GM23248 (cell line): ENCODE results near the gene FCN1. TPM values are rescaled to one million over a fixed set of nuclear protein-coding genes. Genes with fewer than 3 reads are reported as not detected.

Source experiments
- DNase-seq: peaks from one replicate; pipeline ENCODE4 v3.0.0-alpha.2; 2015
- H2AFZ ChIP-seq: fragments of 200-600 bp; sonication (generic); 2 replicates; pipeline ENCODE4 v1.6.1; 2016; ENCODE audit warnings: antibody characterized with exemption
- H3F3A ChIP-seq: fragments of 200-600 bp; sonication (generic); 2 replicates; pipeline ENCODE4 v1.6.1; 2016; ENCODE audit warnings: mild to moderate bottlenecking, antibody characterized with exemption, mixed run types; ENCODE audit not compliant: insufficient read depth
- H3K27ac ChIP-seq: fragments of 200-600 bp; sonication (generic); 2 replicates; pipeline ENCODE4 v1.5.1; 2016; ENCODE audit warnings: mild to moderate bottlenecking
- H3K27me3 ChIP-seq: fragments of 200-600 bp; sonication (generic); replicated peaks from 2 replicates; pipeline ENCODE4 v1.6.1; 2016; ENCODE audit warnings: mild to moderate bottlenecking; ENCODE audit not compliant: insufficient read depth
- H3K36me3 ChIP-seq: fragments of 200-600 bp; sonication (generic); 2 replicates; pipeline ENCODE4 v1.6.1; 2016; ENCODE audit warnings: low read depth, mild to moderate bottlenecking
- H3K4me1 ChIP-seq: fragments of 200-600 bp; sonication (generic); 2 replicates; pipeline ENCODE4 v1.6.1; 2016; ENCODE audit warnings: mild to moderate bottlenecking; ENCODE audit not compliant: insufficient read depth
- H3K4me2 ChIP-seq: fragments of 200-600 bp; sonication (generic); one replicate; pipeline ENCODE4 v1.6.1; 2016; ENCODE audit warnings: mild to moderate bottlenecking; ENCODE audit not compliant: unreplicated experiment
- H3K4me3 ChIP-seq: fragments of 200-600 bp; sonication (generic); 2 replicates; pipeline ENCODE4 v1.5.1; 2016; ENCODE audit warnings: mild to moderate bottlenecking
- H3K79me2 ChIP-seq: fragments of 200-600 bp; sonication (generic); 2 replicates; pipeline ENCODE4 v1.6.1; 2016; ENCODE audit warnings: mild to moderate bottlenecking; ENCODE audit not compliant: insufficient read depth
- H3K9ac ChIP-seq: fragments of 200-600 bp; sonication (generic); 2 replicates; pipeline ENCODE4 v1.6.1; 2016; ENCODE audit warnings: mild to moderate bottlenecking
- H3K9me2 ChIP-seq: fragments of 200-600 bp; sonication (generic); 2 replicates; pipeline ENCODE4 v1.6.1; 2016; ENCODE audit warnings: mixed run types, mild to moderate bottlenecking, moderate library complexity; ENCODE audit not compliant: insufficient read depth
- H3K9me3 ChIP-seq: fragments of 200-600 bp; sonication (generic); one replicate; pipeline ENCODE4 v1.6.1; 2017; ENCODE audit warnings: low read depth
- H4K20me1 ChIP-seq: fragments of 200-600 bp; sonication (generic); 2 replicates; pipeline ENCODE4 v1.6.0; 2016; ENCODE audit not compliant: insufficient read depth
- EZH2 ChIP-seq: fragments of 200-600 bp; sonication (generic); IDR thresholded peaks from 2 replicates; pipeline ENCODE4 v1.6.1; 2018; ENCODE audit warnings: antibody characterized with exemption, mild to moderate bottlenecking; ENCODE audit not compliant: insufficient read depth, poor library complexity, severe bottlenecking
- EZH2phosphoT487 ChIP-seq: fragments of 200-600 bp; sonication (generic); IDR thresholded peaks from 2 replicates; pipeline ENCODE4 v1.6.1; 2018; ENCODE audit warnings: antibody characterized with exemption, moderate library complexity, mild to moderate bottlenecking, low read depth; ENCODE audit not compliant: insufficient read depth
- WGBS, 2 experiments: methylation state at CpG; one replicate each; pipeline ENCODE4 v1.1.6; 2015 to 2017; ENCODE audit warnings: low lambda C conversion rate in 2 of 2, low coverage in 1 of 2; ENCODE audit errors: missing lambda C conversion rate in 2 of 2; 5-methylcytosine and 5-hydroxymethylcytosine counted together
- in situ Hi-C: fragments of 300-500 bp; cut with MboI; formaldehyde crosslinking; loops from 2 replicates; pipeline ENCODE4 v1.15.0; 2020
- polyA plus RNA-seq: library from polyadenylated mRNA; unstranded; fragments of >200 nt; fragmentation: Nextera tagmentation; extraction: Ambion mirVana; gene quantifications from 2 replicates; pipeline ENCODE4 v1.2.1, GENCODE V29; 2016
- total RNA-seq: library from RNA; depleted of rRNA; stranded (reverse); fragments of >200 nt; shearing (Covaris generic); gene quantifications from 2 replicates; pipeline ENCODE4 v1.2.3, GENCODE V29; 2014

The FCN1 gene
- total and polyA plus RNA-seq, 2 experiments from 2014 or later: not detected

DNA sequence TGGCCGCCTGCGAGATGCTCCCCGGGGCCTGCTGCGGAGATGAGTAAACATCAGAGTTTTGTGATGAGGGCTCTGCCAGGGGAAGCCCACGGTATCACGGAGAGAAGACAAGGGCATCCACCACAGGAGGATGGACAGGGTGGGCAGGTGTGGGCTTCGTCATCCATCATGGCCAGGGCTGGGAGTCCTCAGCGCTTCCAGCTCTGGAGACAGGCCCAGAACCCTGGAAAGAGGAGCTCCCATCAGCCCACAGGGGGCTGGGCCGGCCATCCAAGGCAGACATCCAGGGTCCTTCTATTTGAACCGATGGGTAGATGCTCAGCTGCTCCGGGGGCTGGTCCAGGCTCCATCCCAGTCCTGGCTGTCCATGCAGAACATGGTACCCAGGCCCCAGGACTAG, 22.1 kb upstream of the FCN1 start:
- Histone ChIP-seq H3F3A (no peaks in the 10 kb centered on the region), H3K27me3 (peaks cover 43% of the 10 kb centered on the region), H3K36me3 (no peaks in the 10 kb centered on the region), H3K9me2 (no peaks in the 10 kb centered on the region), H3K4me1 (no peaks in the 10 kb centered on the region), H3K9ac (no peak overlapping the region), H3K79me2 (no peaks in the 10 kb centered on the region), H3K4me2 (no peak overlapping the region), H3K9me3 (no peaks in the 10 kb centered on the region), H4K20me1 (no peaks in the 10 kb centered on the region), H3K4me3 (no peak overlapping the region), H3K27ac (no peak overlapping the region), H2AFZ (no peak overlapping the region)
- TF ChIP-seq EZH2phosphoT487 (no peak), EZH2 (no peak)
- in situ Hi-C loops: no loop called here
- no peak for DNase-seq
- 72 to 78% methylated on average over 9 to 11 of the region's 11 CpGs for WGBS, 2 experiments

DNA sequence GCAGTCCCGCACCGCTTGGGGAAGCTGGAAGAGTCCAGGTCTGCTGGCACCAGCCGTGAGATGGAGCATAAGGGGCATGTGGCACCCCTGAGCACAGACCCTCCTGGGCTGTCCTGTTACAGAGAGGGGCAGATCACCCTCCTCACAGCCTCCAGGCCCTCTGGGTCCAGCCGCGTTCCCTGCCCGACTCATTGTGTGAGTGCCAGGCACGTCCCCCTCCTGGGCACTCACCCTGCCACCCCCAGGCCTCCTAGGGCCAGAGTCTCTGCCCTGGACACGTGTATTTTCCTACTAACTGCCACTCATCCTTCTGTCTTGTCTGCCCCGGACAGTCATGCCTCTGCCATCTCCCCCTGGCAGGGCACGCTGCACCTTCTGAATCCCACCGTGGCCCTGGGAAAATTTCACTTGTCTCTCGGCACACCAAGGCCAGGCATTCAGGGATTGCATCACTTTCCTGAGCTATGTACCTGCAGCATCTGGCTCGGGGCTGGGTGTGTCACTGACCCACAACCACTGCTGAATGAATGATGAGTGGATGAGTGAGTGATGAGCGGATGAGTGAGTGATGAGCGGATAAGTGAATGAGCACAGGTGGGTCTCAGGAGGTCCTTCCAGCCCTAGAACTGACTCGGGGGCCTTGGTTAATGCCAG, 21.5 kb upstream of the FCN1 start:
- TF ChIP-seq EZH2phosphoT487 (no peak), EZH2 (no peak)
- Histone ChIP-seq H3K79me2 (no peaks in the 10 kb centered on the region), H3K4me1 (no peaks in the 10 kb centered on the region)

DNA sequence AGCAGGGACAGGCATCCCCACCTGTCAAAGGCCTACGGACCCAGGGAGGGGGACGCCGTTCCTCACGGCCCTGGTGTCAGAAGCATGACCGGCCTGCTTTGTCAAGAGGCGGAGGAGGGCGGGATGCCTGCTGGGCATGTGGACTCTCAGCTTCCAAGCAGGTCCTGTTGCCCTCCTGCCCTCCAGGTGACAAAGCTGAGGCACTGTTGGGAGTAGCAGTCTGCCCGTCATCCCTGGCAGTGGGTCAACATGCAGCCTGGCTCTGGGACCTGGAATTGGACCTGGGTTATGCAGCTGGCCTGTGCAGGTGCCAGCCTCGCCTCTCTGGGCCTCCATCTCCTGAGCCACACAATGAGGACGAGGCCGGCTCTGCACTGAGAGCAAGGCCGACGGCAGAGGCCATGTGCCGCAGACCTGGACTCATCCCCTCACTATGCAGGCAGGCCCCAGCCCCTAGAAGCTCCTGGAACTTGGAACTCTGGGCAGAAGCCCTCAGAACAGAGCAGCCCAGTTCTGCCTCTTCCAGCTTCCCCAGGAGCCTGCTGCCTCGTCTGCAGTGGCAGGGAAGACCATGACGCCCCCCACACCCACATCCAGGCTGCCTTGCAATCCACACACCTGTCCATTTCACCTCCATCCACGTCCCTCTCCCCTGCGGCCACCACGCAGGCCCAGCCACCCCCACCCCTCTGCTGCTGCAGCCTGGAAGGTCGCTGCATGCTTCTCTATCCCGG, 20.8 kb upstream of the FCN1 start:
- no peaks in the 10 kb centered on the region for H4K20me1 ChIP-seq
- in situ Hi-C loops: no loop called here
- no peak overlapping the region for H2AFZ ChIP-seq
- H3K4me1 ChIP-seq: no peaks in the 10 kb centered on the region
- no peak overlapping the region for H3K4me3 ChIP-seq
- H3K4me2 ChIP-seq: no peak overlapping the region
- H3K9ac ChIP-seq: no peak overlapping the region
- no peaks in the 10 kb centered on the region for H3K36me3 ChIP-seq
- no peak for DNase-seq
- no peaks in the 10 kb centered on the region for H3K9me3 ChIP-seq
- H3K27ac ChIP-seq: no peak overlapping the region
- no peaks in the 10 kb centered on the region for H3K9me2 ChIP-seq
- TF ChIP-seq EZH2 (no peak), EZH2phosphoT487 (no peak)
- H3K27me3 ChIP-seq: peaks cover 40% of the 10 kb centered on the region
- no peaks in the 10 kb centered on the region for H3K79me2 ChIP-seq
- WGBS, 2 experiments: 57 to 63% methylated on average over 20 to 21 of the region's 21 CpGs
- no peaks in the 10 kb centered on the region for H3F3A ChIP-seq

More for the DNA sequence above, 21.5 kb upstream of the FCN1 start:
- Histone ChIP-seq H3K27me3 (peaks cover 41% of the 10 kb centered on the region), H3K4me2 (no peak overlapping the region), H3K27ac (no peak overlapping the region), H3K9ac (no peak overlapping the region), H3K9me3 (no peaks in the 10 kb centered on the region), H2AFZ (no peak overlapping the region), H3K36me3 (no peaks in the 10 kb centered on the region), H3K4me3 (no peak overlapping the region), H4K20me1 (no peaks in the 10 kb centered on the region), H3F3A (no peaks in the 10 kb centered on the region), H3K9me2 (no peaks in the 10 kb centered on the region)
- 54 to 60% methylated on average over 15 to 16 of the region's 16 CpGs for WGBS, 2 experiments
- no peak for DNase-seq
- in situ Hi-C loops: no loop called here

- H3K9ac ChIP-seq: no peak overlapping the region
- in situ Hi-C loops: no loop called here
- no peak overlapping the region for H3K27ac ChIP-seq
- H3K4me1 ChIP-seq: no peaks in the 10 kb centered on the region
- H3F3A ChIP-seq: no peaks in the 10 kb centered on the region
- no peaks in the 10 kb centered on the region for H3K36me3 ChIP-seq
- peaks cover 36% of the 10 kb centered on the region for H3K27me3 ChIP-seq
- no peak overlapping the region for H2AFZ ChIP-seq
- H3K4me2 ChIP-seq: no peak overlapping the region
- H4K20me1 ChIP-seq: no peaks in the 10 kb centered on the region
- no peak for DNase-seq
- TF ChIP-seq EZH2 (no peak), EZH2phosphoT487 (no peak)
- H3K79me2 ChIP-seq: no peaks in the 10 kb centered on the region
- no peaks in the 10 kb centered on the region for H3K9me3 ChIP-seq
- WGBS, 2 experiments: 51 to 52% methylated on average over 11 of the region's 11 CpGs
- H3K9me2 ChIP-seq: no peaks in the 10 kb centered on the region
- H3K4me3 ChIP-seq: no peak overlapping the region
These were observed 20.0 kb upstream of the FCN1 start for GRCh38 chr9:134937566-134938345.
